ENCODE results near the gene TRMU.

GRCh38 chr22:46364341-46365165, 29.0 kb downstream of the TRMU start:
- TF ChIP-seq CTCF (IDR thresholded peaks at IDR 0.05) (no peak), POLR2A (IDR thresholded peaks at IDR 0.05) (no peak), POLR2AphosphoS5 (IDR thresholded peaks at IDR 0.05) (no peak)
